H1 (cell line): ENCODE results near the gene EML5.

Experiments
- BACH1 ChIP-seq: IDR thresholded peaks from 2 replicates; pipeline ENCODE4 v1.6.1; 2012; ENCODE audit warnings: low read length, improper control_type of control experiment
- CEBPB ChIP-seq: IDR thresholded peaks from 2 replicates; pipeline ENCODE4 v1.6.1; 2012; ENCODE audit warnings: low read depth, low read length
- CHD2 ChIP-seq: IDR thresholded peaks from 2 replicates; pipeline ENCODE4 v1.6.1; 2012; ENCODE audit warnings: low read length, improper control_type of control experiment
- CREB1 ChIP-seq: IDR thresholded peaks from 2 replicates; pipeline ENCODE4 v1.6.1; 2012; ENCODE audit warnings: inconsistent platforms
- CTCF ChIP-seq, 3 experiments: IDR thresholded peaks; 1 replicate in 2 of 3; 2 replicates in 1 of 3; pipeline versions ENCODE4 v1.5.1 to v1.6.1; 2011; ENCODE audit warnings: low read length in 3 of 3, mild to moderate bottlenecking in 3 of 3, inconsistent platforms in 2 of 3, low read depth in 1 of 3, moderate library complexity in 1 of 3; ENCODE audit not compliant: insufficient read depth in 1 of 3; ENCODE audit errors: control extremely low read depth in 1 of 3
- EP300 ChIP-seq, 2 experiments: IDR thresholded peaks; 1 replicate in 1 of 2; 2 replicates in 1 of 2; pipeline ENCODE4 v1.6.1; 2011 to 2012; ENCODE audit warnings: low read depth in 2 of 2, low read length in 2 of 2, mild to moderate bottlenecking in 2 of 2, borderline replicate concordance in 1 of 2, inconsistent platforms in 1 of 2, moderate library complexity in 1 of 2
- EZH2 ChIP-seq: fragments of 200-600 bp; sonication (generic); IDR thresholded peaks from 2 replicates; pipeline ENCODE4 v1.7.1; 2012; ENCODE audit warnings: low read depth, mild to moderate bottlenecking, moderate library complexity, low read length, inconsistent platforms; ENCODE audit not compliant: severe bottlenecking
- GABPA ChIP-seq: IDR thresholded peaks from 2 replicates; pipeline ENCODE4 v1.6.1; 2011; ENCODE audit warnings: mild to moderate bottlenecking, low read length, moderate library complexity, borderline replicate concordance; ENCODE audit not compliant: insufficient read depth
- MAX ChIP-seq: IDR thresholded peaks from 2 replicates; pipeline ENCODE4 v1.6.1; 2012; ENCODE audit warnings: inconsistent platforms
- POLR2A ChIP-seq, 2 experiments: IDR thresholded peaks; 1 replicate in 1 of 2; 2 replicates in 1 of 2; pipeline ENCODE4 v1.6.1; 2011; ENCODE audit warnings: low read depth in 2 of 2, low read length in 2 of 2, mild to moderate bottlenecking in 2 of 2; ENCODE audit errors: control extremely low read depth in 1 of 2
- POLR2AphosphoS5 ChIP-seq: IDR thresholded peaks from 2 replicates; pipeline ENCODE4 v1.6.1; 2011; ENCODE audit warnings: low read depth, low read length
- RXRA ChIP-seq: IDR thresholded peaks from 2 replicates; pipeline ENCODE4 v1.6.1; 2011; ENCODE audit warnings: low read depth, mild to moderate bottlenecking, low read length, moderate library complexity; ENCODE audit not compliant: insufficient read depth
- SRF ChIP-seq: IDR thresholded peaks from 2 replicates; pipeline ENCODE4 v1.6.1; 2011; ENCODE audit warnings: mild to moderate bottlenecking, low read depth, low read length, moderate library complexity
- YY1 ChIP-seq: IDR thresholded peaks from 2 replicates; pipeline ENCODE4 v1.6.1; 2011; ENCODE audit warnings: low read depth, mild to moderate bottlenecking, low read length

GRCh38 chr14:88821888-88822287 lies 29.1 kb upstream of the EML5 start:
- TF ChIP-seq POLR2A (IDR thresholded peaks at IDR 0.05; ENCODE audit: control extremely low read depth in 1 of 2, low read depth in 2 of 2, low read length in 2 of 2) (no peak), CREB1 (no peak), CTCF (IDR thresholded peaks at IDR 0.05; ENCODE audit: control extremely low read depth in 1 of 3, insufficient read depth in 1 of 3, low read depth in 1 of 3, low read length in 3 of 3) (no peak), YY1 (no peak), POLR2AphosphoS5 (no peak), GABPA (no peak), RXRA (no peak), BACH1 (no peak), EZH2 (no peak), CHD2 (no peak), SRF (no peak), EP300 (IDR thresholded peaks at IDR 0.05; ENCODE audit: borderline replicate concordance in 1 of 2, low read depth in 2 of 2, low read length in 2 of 2) (no peak), MAX (no peak), CEBPB (no peak)
